HG03095 (cell line): ENCODE measurements around the gene RNF157.
"Not testable (repeated sequence)": the region's sequence is repeated elsewhere in the genome, so short reads cannot be mapped to it uniquely, and the experiment has no call there.

ENCODE experiments used
- ATAC-seq: cut with Tn5 transposase; IDR thresholded peaks from one replicate; pipeline ENCODE4 v1.9.1; 2021; ENCODE audit warnings: moderate library complexity; ENCODE audit not compliant: unreplicated experiment

RNF157 gene

GRCh38 chr17:76236603-76237002, 3.7 kb downstream of the RNF157 start:
- no peak for ATAC-seq

- no peak for ATAC-seq
Observed at GRCh38 chr17:76235883-76236282, 4.4 kb downstream of the RNF157 start.

- ATAC-seq = no peak
Observed at GRCh38 chr17:76234354-76234679, 6.0 kb downstream of the RNF157 start.

GRCh38 chr17:76233588-76234353, 6.5 kb downstream of the RNF157 start:
- ATAC-seq = no peak

- no peak for ATAC-seq
Observed at GRCh38 chr17:76232342-76232741, 8.0 kb downstream of the RNF157 start.

GRCh38 chr17:76226749-76227148, 13.5 kb downstream of the RNF157 start:
- ATAC-seq = not testable (repeated sequence)

- not testable (repeated sequence) for ATAC-seq
Observed at GRCh38 chr17:76225373-76226086, 14.8 kb downstream of the RNF157 start.

GRCh38 chr17:76223802-76224201, 16.5 kb downstream of the RNF157 start:
- ATAC-seq = no peak

GRCh38 chr17:76219670-76220383, 20.5 kb downstream of the RNF157 start:
- ATAC-seq = no peak

GRCh38 chr17:76217081-76217480, 23.2 kb downstream of the RNF157 start:
- ATAC-seq = no peak

GRCh38 chr17:76213491-76213890, 26.8 kb downstream of the RNF157 start:
- no peak for ATAC-seq

- ATAC-seq = no peak
Observed at GRCh38 chr17:76208120-76208519, 32.2 kb downstream of the RNF157 start.

GRCh38 chr17:76207275-76208059, 32.8 kb downstream of the RNF157 start:
- no peak for ATAC-seq

GRCh38 chr17:76205542-76206144, 34.6 kb downstream of the RNF157 start:
- ATAC-seq = not testable (repeated sequence)

- ATAC-seq = no peak
Observed at GRCh38 chr17:76204277-76204676, 36.0 kb downstream of the RNF157 start.

GRCh38 chr17:76200354-76200753, 39.9 kb downstream of the RNF157 start:
- ATAC-seq = no peak

- no peak for ATAC-seq
Observed at GRCh38 chr17:76199469-76199868, 40.8 kb downstream of the RNF157 start.

GRCh38 chr17:76198702-76199101, 41.6 kb downstream of the RNF157 start:
- no peak for ATAC-seq

- no peak for ATAC-seq
Observed at GRCh38 chr17:76197911-76198310, 42.4 kb downstream of the RNF157 start.

- no peak for ATAC-seq
Observed at GRCh38 chr17:76196675-76197074, 43.6 kb downstream of the RNF157 start.
